ENCODE measurements around the gene LRG1.

GRCh38 chr19:4576016-4576933 lies 36.4 kb upstream of the LRG1 start:
- TF ChIP-seq BCL11A (tag by site-specific recombination; IDR thresholded peaks at IDR 0.05; ENCODE audit: low read depth) (no peak), CTCF (tag by site-specific recombination; IDR thresholded peaks at IDR 0.05) (peak; percentile 90), ZNF239 (tag by site-specific recombination; IDR thresholded peaks at IDR 0.05) (peak; percentile 54; the same call in 1 of the 2 replicates), ZBTB8A (tag by site-specific recombination; IDR thresholded peaks at IDR 0.05) (no peak), TCF7L2 (IDR thresholded peaks at IDR 0.05; ENCODE audit: borderline replicate concordance, low read depth, low read length) (no peak), ZNF274 (IDR thresholded peaks at IDR 0.05; ENCODE audit: low read length) (no peak), ZNF274 (tag by site-specific recombination; IDR thresholded peaks at IDR 0.05; ENCODE audit: borderline replicate concordance) (no peak), ZNF324 (tag by site-specific recombination; IDR thresholded peaks at IDR 0.05) (no peak; the same call in 1 of the 2 replicates), ZIC2 (tag by site-specific recombination; IDR thresholded peaks at IDR 0.05) (peak; percentile 18; the same call in 1 of the 2 replicates), ZNF114 (tag by site-specific recombination; IDR thresholded peaks at IDR 0.05) (no peak), ZFP3 (tag by site-specific recombination; IDR thresholded peaks at IDR 0.05; ENCODE audit: low read depth) (peak; percentile 38; the same call in 1 of the 2 replicates), ZNF398 (tag by site-specific recombination; IDR thresholded peaks at IDR 0.05) (no peak), ZNF391 (tag by site-specific recombination; IDR thresholded peaks at IDR 0.05; ENCODE audit: borderline replicate concordance, low read depth) (no peak; the same call in 1 of the 2 replicates), ZNF626 (tag by site-specific recombination; IDR thresholded peaks at IDR 0.05) (no peak), ZNF157 (tag by site-specific recombination; IDR thresholded peaks at IDR 0.05) (no peak)
